ENCODE results near the gene CCDC137. TPM values are rescaled to one million over a fixed set of nuclear protein-coding genes. Genes with fewer than 3 reads are reported as not detected.

Gene CCDC137
- polyA plus RNA-seq, 1 of the 3 experiments (the other 2 are of a cell fraction) = 62.4 TPM

DNA sequence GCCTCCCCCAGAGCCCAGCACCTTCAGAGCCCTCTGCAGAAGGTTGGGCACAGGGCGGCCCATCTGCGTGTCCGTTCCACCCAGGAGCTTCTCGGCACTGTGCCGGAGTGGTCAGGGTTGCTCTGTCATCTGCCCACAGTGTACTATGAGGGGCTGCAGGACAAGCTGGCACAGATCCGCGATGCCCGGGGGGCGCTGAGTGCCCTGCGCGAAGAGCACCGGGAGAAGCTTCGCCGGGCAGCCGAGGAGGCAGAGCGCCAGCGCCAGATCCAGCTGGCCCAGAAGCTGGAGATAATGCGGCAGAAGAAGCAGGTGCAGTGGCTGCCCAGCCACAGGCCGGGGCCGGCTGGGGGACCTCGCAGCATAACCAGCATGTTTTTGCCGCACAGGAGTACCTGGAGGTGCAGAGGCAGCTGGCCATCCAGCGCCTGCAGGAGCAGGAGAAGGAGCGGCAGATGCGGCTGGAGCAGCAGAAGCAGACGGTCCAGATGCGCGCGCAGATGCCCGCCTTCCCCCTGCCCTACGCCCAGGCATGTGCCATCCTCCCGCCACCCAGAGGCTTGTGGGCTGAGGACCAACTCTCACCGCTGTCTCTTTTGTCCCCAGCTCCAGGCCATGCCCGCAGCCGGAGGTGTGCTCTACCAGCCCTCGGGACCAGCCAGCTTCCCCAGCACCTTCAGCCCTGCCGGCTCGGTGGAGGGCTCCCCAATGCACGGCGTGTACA lies 29.8 kb downstream of the CCDC137 start:
- POLR2A ChIA-PET = interaction anchor here (0.6 to 1.3 kb wide), 2 partner anchors 13 to 29 kb away, joined by 5 to 6 read pairs; partner anchors contain the start of genes ARL16 and HGS
- Histone ChIP-seq H3K27me3 (ENCODE audit: insufficient read depth) (no peaks in the 10 kb centered on the region), H3K36me3 (replicated peaks in 1 of 2; ENCODE audit: control insufficient read depth in 1 of 2, insufficient read depth in 2 of 2, low read length in 1 of 2) (peaks cover 47 to 81% of the 10 kb centered on the region in 2 experiments), H3F3A (replicated peaks; ENCODE audit: insufficient read depth) (peaks cover 38% of the 10 kb centered on the region), H3K4me3 (ENCODE audit: low read depth in 2 of 2, low read length in 1 of 2) (no peak overlapping the region), H3K4me2 (no peak overlapping the region), H3K9me3 (no peaks in the 10 kb centered on the region), H2AFZ (ENCODE audit: low read depth) (no peak overlapping the region), H3K9ac (no peak overlapping the region), H3K9me2 (no peaks in the 10 kb centered on the region), H4K20me1 (ENCODE audit: insufficient read depth) (peaks cover 49% of the 10 kb centered on the region), H3K79me2 (ENCODE audit: insufficient read depth) (peaks cover 91% of the 10 kb centered on the region), H3K27ac (ENCODE audit: low read depth in 2 of 2, low read length in 1 of 2) (no peak overlapping the region), H3K4me1 (ENCODE audit: control insufficient read depth in 1 of 2, insufficient read depth in 2 of 2, low read depth in 1 of 2, low read length in 1 of 2) (peaks cover 5 to 8% of the 10 kb centered on the region in 2 experiments; a peak in 2 of 4 replicates)
- 93% methylated on average over 39 of the region's 40 CpGs for WGBS (ENCODE audit: low lambda C conversion rate)
- TF ChIP-seq, protein P1, sequence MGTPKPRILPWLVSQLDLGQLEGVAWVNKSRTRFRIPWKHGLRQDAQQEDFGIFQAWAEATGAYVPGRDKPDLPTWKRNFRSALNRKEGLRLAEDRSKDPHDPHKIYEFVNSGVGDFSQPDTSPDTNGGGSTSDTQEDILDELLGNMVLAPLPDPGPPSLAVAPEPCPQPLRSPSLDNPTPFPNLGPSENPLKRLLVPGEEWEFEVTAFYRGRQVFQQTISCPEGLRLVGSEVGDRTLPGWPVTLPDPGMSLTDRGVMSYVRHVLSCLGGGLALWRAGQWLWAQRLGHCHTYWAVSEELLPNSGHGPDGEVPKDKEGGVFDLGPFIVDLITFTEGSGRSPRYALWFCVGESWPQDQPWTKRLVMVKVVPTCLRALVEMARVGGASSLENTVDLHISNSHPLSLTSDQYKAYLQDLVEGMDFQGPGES (IDR thresholded peaks at IDR 0.05; ENCODE audit: low read depth, low read length) = no peak
- no peak for TF ChIP-seq MEF2A (IDR thresholded peaks at IDR 0.05; ENCODE audit: borderline replicate concordance, low read depth)
- TF ChIP-seq, protein P2, sequence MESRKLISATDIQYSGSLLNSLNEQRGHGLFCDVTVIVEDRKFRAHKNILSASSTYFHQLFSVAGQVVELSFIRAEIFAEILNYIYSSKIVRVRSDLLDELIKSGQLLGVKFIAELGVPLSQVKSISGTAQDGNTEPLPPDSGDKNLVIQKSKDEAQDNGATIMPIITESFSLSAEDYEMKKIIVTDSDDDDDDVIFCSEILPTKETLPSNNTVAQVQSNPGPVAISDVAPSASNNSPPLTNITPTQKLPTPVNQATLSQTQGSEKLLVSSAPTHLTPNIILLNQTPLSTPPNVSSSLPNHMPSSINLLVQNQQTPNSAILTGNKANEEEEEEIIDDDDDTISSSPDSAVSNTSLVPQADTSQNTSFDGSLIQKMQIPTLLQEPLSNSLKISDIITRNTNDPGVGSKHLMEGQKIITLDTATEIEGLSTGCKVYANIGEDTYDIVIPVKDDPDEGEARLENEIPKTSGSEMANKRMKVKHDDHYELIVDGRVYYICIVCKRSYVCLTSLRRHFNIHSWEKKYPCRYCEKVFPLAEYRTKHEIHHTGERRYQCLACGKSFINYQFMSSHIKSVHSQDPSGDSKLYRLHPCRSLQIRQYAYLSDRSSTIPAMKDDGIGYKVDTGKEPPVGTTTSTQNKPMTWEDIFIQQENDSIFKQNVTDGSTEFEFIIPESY (IDR thresholded peaks at IDR 0.05; ENCODE audit: borderline replicate concordance, low read depth) = no peak
- no peak for TF ChIP-seq RAD21 (IDR thresholded peaks at IDR 0.05; ENCODE audit: low read length)
- TF ChIP-seq YY1 (IDR thresholded peaks at IDR 0.05; ENCODE audit: low read depth) = no peak
- TF ChIP-seq, protein P3, sequence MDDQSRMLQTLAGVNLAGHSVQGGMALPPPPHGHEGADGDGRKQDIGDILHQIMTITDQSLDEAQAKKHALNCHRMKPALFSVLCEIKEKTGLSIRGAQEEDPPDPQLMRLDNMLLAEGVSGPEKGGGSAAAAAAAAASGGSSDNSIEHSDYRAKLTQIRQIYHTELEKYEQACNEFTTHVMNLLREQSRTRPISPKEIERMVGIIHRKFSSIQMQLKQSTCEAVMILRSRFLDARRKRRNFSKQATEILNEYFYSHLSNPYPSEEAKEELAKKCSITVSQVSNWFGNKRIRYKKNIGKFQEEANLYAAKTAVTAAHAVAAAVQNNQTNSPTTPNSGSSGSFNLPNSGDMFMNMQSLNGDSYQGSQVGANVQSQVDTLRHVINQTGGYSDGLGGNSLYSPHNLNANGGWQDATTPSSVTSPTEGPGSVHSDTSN (IDR thresholded peaks at IDR 0.05) = no peak
- no peak for TF ChIP-seq ELF1 (IDR thresholded peaks at IDR 0.05)
- TF ChIP-seq, protein P4, sequence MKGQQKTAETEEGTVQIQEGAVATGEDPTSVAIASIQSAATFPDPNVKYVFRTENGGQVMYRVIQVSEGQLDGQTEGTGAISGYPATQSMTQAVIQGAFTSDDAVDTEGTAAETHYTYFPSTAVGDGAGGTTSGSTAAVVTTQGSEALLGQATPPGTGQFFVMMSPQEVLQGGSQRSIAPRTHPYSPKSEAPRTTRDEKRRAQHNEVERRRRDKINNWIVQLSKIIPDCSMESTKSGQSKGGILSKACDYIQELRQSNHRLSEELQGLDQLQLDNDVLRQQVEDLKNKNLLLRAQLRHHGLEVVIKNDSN (IDR thresholded peaks at IDR 0.05; ENCODE audit: borderline replicate concordance, low read depth) = no peak
- no peak for TF ChIP-seq GATA2 (CRISPR knock-in tag; IDR thresholded peaks at IDR 0.05)
- TF ChIP-seq NFIC (IDR thresholded peaks at IDR 0.05; ENCODE audit: borderline replicate concordance) = no peak
- no peak for TF ChIP-seq RXRA (IDR thresholded peaks at IDR 0.05; ENCODE audit: borderline replicate concordance, low read depth)
- TF ChIP-seq TAF1 (IDR thresholded peaks at IDR 0.05; ENCODE audit: borderline replicate concordance, low read depth, low read length) = no peak
- CTCF ChIA-PET = interaction anchor here (1.5 to 1.8 kb wide), 2 partner anchors 17 to 21 kb away, joined by 3 to 9 read pairs; no protein-coding TSS in a partner anchor
- no peak for DNase-seq
